ENCODE data around the gene PCSK7.
"Not testable (repeated sequence)": the region's sequence is repeated elsewhere in the genome, so short reads cannot be mapped to it uniquely, and the experiment has no call there.

PCSK7 gene

DNA sequence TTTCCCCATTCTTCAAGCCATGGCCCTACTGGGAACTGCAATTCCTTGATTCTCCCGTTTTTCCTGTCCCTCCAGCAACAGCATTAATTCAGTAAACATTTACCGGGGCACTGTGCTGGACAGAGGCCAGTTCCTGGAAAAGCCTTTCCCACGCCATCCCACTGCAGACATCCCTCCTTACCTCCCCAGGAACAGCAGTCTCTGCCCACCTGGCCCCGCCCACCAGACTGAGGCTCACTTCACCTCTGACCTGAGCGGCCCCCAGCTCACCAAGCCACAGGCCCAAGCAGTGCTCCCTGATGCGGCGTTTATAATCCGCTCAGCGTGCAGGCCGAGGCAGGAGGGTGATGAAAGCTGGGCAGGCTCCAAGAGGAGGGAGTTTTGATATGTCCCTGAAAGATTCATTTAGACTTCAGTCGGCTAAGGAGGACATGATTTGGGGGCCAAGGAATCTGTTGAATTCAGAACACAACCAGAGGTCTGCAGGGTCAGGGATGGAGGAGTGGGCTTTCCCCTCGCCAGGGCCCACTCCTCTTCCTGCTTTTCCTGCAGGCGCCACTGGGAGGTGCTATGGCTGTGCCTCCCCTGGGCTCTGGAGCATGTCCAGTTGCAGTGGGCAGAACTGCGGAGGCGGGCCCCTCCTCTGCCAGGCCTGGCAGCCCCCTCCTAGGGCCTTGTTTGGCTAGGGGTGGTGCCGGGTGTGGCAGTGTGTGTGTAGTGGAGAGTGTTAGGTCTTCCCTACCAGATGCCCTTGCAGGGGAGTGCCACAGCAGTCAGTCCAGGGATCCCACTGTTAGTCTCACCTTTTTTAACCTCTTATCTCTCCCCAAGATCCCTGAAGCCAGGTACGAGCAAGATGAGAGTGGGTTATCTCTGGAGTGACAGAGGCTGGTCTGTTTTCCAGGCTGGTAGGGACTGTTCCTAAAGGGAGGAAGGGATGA is 34.1 kb downstream of the PCSK7 start:
- no peak for DNase-seq

DNA sequence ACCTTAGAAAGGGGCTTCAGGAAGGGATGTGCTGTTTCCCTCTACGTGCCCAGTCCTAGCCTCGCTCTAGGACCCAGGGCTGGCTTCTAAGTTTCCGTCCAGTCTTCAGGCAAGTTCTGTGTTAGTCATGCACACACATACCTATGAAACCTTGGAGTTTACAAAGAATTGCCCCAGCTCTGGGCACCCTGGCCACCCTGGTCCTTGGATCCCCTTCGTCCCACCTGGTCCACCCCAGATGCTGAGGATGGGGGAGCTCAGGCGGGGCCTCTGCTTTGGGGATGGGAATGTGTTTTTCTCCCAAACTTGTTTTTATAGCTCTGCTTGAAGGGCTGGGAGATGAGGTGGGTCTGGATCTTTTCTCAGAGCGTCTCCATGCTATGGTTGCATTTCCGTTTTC is 34.9 kb downstream of the PCSK7 start:
- no peak for DNase-seq

DNA sequence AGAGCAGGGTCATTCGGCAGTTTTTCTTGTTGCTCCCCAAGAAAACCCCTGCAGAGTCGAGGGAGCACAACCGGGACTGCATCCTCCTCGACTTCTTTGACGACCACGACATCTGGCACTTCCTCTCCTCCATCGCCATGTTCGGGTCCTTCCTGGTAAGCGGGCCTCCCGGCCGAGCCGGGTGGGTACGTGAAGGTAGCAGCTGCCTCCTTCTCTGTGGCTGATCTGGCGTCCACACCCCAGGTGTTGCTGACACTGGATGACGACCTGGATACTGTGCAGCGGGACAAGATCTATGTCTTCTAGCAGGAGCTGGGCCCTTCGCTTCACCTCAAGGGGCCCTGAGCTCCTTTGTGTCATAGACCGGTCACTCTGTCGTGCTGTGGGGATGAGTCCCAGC is 36.1 kb downstream of the PCSK7 start:
- no peak for DNase-seq

DNA sequence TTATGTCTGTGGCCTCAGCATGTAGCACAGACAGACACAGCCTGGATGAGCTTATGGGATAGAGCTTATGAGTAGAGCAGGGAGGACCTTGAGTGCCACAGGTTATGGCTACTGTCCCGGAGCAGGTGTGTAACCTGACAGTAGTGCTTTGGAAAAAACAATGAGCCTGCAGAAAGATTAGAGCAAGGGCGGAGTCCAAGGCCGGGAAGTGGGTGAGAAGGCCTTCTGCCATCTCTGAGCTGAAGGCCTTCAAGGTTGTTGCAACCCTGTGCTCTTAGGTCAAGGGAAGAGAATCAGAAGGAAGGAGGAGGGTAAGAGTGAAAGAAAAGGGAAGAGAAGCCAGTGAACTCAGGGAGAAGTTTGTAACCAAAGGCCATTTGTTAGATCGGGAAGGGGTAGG is 36.6 kb downstream of the PCSK7 start:
- DNase-seq, result no peak

DNA sequence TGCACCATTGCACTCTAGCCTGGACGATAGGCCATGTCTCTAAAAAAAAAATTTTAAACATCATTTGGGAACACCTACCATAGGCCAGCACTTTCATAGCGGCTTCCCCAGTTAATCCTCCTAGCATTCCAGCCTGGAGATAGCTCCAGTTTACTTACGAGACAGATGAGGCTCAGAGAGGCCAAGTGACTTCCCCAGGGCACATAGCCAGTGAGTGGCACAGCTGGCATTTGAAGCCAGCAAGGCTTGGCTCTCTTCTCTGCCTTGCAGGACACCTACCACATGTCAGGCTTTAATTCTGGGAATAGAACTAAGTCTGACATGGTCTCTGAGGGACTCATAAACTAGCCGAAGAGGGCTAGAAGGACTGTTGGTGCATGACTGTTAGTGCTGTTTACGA is 37.6 kb downstream of the PCSK7 start:
- DNase-seq, result no peak

DNA sequence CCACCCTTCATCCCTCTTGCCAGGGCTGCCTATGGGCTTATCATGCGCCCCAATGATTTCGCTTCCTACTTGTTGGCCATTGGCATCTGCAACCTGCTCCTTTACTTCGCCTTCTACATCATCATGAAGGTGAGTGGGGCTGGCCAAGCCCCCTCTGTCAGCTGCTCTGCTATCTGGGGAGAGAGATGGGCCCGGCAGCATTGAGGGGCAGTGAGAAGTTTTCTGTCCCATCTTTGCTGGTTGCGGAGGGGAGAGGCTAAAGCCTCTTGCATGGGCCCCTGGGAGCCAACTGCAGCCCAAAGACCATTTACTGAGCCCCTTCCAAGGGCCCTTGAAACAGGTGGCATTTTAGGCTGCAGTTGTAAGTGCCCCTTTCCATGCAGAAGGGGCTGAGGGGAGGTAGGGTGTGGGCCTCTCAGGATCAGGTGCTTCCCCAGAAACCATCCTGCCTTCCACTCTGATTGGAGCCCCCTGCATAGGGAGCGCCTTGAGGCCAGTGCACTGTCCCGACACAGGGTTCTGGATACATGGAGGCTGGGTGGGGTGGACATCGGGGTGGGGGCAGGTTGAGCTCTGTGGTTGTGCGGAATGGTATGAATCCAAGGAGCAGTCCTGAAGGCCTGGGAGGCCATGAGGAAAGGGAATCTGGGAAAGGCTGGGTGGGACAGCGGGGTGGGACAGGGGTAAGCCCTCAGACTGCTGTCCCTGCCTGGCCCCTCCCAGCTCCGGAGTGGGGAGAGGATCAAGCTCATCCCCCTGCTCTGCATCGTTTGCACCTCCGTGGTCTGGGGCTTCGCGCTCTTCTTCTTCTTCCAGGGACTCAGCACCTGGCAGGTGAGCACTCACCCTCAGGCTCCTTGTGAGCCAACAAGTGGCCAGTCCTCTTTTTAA is 38.5 kb downstream of the PCSK7 start:
- DNase-seq, result no peak

DNA sequence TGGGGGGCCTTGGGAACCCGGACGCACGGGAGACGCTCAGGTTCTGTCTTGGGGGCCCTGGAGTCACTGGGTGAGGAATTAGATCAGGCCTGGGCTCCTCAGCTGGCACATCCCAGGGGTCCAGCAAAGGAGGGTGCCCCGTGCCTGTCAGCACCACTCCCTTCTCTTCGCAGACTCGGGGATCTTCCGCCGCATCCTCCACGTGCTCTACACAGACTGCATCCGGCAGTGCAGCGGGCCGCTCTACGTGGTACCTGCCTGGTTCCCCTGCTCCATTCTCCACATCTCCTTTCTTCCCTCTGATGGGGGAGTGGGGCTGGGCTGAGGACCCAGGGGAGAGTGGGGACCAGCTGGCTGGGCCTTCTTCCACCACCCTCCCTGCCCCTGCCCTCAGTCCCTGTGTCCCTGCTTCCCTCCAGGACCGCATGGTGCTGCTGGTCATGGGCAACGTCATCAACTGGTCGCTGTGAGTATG is 39.4 kb downstream of the PCSK7 start:
- DNase-seq, result no peak

DNA sequence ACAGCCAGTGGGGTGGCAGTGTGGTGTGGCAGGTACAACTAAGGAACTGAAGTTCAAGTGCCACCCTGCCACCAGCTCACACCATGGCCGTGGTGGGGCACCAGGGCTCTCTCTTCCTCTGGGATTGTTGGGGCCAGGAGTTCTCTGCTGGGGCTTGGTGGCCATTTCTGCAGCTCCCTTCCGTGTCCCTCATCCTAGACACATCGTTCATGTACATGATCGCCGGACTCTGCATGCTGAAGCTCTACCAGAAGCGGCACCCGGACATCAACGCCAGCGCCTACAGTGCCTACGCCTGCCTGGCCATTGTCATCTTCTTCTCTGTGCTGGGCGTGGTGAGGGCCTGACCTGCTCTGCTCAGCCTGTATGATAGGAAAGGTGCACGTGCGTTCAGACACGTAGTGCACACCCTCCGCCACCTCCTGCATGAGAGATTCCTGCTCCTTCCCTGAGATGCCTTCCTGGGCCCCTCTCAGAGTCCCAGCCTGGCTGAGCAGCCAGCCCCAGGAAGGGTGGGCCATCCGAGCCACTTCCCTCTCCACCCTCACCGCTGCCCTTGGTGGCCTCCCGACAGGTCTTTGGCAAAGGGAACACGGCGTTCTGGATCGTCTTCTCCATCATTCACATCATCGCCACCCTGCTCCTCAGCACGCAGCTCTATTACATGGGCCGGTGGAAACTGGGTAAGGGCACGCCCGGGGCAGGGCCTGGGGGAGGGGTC is 40.0 kb downstream of the PCSK7 start:
- no peak for DNase-seq

DNA sequence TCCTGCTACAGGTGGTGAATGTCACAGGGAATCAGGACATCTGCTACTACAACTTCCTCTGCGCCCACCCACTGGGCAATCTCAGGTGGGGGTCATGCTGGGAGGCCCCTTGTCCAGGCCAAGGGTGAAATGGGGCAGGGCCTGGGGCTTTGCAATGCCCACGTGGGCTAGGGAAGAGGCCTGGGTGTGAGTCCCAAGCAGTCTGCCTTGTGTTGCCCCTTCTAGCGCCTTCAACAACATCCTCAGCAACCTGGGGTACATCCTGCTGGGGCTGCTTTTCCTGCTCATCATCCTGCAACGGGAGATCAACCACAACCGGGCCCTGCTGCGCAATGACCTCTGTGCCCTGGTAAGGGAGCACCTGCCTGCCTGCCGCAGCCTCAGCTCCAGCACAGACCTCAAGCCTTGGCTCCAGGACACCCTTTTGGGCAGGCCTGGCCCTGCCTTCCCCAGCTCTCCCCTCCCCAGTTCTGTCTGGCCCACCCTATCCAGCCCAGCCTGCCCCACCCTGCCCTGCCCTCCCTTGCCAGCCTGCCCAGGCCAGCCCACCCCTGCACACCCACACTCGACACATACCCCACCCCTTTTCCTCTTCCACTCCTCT is 41.8 kb downstream of the PCSK7 start:
- DNase-seq, result no peak

DNA sequence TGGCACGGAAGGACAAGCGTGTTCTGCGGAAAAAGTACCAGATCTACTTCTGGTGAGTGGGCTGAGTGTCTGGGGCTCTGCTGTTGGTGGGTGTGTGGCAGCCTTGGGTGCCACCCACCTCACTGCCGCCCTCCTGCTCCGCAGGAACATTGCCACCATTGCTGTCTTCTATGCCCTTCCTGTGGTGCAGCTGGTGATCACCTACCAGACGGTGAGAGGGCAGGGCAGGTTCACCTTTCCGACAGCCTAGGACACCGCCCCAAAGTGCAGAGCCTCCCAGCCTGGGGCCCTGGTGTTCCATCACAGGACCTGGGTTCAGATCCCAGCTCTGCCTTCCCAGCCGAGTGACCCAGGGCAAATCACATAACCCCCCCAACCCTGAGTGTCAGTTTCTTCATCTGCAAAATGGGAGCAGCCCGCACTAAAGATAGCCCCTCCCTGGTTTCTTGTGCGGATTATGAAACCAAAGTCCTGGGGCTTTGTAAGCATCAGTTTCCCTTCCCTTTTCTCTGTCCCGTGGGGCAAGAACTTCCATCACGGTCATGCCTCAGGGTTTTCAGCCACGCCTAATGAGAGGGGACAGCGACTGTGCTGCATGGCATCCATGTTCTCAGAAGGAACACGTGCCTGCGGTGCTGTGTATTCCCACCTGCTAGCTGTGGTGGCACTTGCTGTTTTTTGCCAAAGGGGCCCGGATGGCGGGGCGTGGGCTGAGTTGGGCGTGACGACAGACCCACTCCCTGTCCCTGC is 42.5 kb downstream of the PCSK7 start:
- no peak for DNase-seq

DNA sequence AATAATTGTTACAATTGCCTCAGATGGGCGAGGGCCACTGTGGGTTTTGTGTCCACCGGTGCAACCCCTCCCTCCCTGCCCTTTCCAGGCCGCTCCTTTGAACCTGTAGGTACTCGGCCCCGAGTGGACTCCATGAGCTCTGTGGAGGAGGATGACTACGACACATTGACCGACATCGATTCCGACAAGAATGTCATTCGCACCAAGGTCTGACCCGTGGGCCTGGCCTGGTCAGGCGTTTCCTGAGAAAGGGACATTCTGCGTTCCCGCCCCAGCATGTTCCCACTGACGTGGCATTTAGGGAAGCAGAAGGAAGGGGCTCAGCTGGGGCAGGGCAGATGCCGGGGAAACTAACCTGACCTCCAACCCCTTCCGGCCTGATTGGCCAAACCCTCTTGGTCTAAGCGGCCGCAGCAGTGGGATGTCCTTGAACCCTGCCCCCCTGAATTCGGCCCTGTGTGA is 43.2 kb downstream of the PCSK7 start:
- no peak for DNase-seq

DNA sequence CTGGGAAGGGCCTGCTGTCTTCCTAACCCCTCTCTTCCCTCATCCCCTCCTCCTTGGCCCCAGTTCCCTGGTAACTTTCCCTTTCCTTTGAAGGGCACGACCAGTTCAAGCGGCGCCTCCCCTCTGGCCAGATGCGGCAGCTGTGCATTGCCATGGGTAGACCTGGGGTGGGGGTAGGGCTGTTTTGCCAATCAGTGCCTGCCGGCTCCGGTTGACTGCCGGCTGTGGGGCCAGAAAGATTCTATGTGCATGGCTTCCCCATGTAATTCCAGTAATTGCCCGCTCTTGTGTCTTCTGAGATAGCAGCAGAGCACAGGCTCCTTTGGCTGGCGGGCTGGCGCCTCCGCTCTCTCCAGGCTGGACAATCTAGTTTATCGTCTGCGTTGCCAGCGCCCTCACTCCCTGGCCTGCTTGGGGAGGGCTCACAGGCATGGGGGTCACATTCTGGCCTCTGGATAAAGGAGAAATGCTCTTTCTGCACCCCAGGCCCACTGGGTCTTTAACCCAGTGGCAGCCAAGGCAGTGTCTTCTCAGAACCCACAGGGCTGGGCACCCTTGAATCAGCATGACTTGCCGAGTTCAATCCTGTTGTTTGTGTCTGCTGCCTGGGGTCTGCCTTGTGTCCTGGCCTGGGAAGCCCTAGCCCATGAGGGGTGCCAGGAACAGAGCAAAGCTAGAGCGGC is 43.9 kb downstream of the PCSK7 start:
- no peak for DNase-seq

DNA sequence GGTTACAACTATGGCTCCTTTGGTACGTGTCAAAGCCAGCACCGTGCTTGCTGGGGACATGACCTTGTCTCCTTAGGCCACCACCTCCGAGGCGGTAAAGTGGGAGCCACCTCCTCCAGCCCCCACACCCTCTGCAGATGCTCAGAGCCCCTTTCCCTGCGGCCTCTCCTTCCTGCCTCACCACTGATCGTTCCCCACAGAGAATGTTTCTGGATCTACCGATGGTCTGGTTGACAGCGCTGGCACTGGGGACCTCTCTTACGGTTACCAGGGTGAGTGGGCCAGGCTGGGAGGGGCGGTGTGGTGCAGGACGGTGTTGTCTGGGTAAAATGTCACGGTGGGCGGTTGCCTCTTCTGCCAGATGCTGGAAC is 44.5 kb downstream of the PCSK7 start:
- DNase-seq, result no peak

DNA sequence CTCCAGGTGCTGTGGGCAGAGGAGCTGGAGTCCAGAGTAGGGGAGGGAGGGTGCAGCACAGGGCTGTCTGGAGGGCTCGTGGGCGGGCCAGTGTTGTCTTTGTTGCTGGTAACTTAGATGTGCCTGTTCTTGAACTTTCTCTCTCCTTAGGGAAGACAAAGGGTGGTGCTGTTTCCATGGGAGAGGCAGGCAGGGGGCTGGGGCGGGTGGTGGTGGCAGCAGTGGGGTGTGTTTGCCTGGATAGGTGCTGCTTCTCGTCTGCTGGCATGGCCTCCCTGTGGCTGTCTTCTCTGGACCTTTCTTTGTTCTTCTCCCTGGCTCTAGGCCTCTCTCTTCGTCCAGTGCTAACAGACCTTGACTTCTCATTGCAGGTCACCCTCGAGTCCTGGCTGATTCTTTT is 44.9 kb downstream of the PCSK7 start:
- DNase-seq, result no peak

DNA sequence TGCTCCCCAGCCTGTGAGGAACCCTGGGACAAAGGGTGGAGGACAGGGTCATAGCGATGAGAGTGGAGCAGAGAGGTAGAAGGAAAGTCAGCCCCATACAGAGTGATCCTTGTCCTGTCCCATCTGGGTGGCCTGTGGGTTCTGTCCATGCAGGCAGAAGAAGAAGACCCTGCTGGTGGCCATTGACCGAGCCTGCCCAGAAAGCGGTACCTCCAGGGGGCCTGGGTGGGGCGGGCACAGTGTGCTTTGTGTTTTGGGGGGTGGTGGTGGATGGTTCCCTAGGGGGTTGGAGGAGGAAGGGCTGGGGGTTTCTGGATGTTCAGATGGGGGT is 45.5 kb downstream of the PCSK7 start:
- DNase-seq, result no peak

DNA sequence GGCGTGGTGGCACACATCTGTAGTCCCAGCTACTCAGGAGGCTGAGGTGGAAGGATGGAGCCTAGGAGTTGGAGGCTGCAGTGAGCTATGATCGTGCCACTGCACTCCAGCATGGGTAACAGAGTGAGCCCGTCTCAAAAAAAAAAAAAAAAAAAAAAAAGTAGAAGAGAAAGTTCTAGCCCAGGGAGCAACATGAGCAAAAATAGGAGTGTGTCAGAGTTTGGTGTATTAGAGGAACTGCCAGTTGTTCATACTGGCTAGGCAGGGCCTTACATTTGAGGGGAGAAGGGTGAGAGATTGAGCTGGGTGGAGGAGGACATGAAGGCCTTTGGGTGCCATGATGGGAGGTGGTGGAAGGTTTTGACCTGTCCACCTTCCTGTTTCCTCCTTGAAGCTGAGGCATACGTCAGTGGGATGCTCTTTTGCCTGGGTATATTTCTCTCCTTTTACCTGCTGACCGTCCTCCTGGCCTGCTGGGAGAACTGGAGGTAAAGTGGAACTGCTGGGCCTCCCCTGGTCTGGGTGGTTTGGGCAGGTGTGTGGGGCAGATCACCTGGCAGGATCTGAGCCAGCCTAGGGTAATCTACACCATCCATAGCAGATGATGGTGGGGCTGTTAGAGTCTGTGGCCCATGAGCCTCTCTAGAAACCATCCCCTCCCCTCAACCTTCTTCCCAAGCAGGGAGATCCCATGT is 46.0 kb downstream of the PCSK7 start:
- DNase-seq, result no peak

DNA sequence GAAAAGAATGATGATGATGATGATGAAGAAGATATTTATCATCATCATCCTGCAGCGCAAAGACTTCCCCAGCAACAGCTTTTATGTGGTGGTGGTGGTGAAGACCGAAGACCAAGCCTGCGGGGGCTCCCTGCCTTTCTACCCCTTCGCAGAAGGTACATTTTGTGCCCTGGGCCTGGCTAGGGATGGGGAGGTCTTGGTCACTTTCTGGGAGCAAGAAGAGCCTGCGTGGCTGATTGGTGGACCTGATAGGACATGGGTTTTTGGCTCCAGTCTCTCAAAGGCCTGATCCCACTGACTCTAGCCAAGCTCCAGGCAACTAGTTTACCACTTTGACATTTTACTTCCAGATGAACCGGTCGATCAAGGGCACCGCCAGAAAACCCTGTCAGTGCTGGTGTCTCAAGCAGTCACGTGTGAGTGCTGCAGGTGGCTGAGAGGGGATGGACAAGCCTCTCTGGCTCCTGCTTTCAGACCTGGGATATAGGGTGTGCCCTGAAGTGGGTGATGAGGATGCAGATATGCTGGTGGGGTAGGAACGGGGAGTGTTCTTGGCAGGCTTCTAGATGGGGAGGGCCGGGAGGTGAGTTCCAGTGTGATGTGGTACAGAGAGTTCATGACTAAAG is 48.0 kb downstream of the PCSK7 start:
- DNase-seq, result no peak

DNA sequence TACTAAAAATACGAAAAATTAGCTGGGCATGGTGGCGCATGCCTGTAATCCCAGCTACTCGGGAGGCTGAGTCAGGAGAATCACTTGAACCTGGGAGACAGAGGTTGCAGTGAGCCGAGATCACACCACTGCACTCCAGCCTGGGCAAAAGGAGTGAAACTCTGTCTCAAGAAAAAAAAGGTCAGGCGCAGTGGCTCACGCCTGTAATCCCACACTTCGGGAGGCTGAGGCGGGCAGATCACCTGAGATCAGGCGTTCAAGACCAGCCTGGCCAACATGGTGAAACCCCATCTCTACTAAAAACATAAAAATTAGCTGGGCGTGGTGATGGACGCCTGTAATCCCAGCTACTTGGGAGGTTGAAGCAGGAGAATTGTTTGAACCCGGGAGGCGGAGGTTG is 48.7 kb downstream of the PCSK7 start:
- DNase-seq, result not testable (repeated sequence)

DNA sequence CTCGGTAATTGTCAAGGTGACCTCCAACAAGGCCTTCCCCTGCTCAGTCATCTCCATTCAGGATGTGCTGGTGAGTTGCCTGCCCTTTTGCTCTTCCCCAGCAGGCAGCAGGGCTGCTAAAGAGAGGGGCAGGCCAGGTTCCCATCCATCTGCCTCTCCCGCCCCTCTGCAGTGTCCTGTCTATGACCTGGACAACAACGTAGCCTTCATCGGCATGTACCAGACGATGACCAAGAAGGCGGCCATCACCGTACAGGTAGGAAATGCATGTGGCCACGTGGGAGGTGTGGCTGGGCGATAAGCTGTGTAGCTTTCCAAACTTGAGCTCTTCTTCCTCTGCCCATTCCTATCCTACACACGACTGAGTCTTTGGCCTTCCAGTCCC is 49.3 kb downstream of the PCSK7 start:
- DNase-seq, result no peak
